GM18498 (cell line): Measurements from ENCODE around the gene TRIM27.
"Not testable (repeated sequence)": the region's sequence is repeated elsewhere in the genome, so short reads cannot be mapped to it uniquely, and the experiment has no call there.

Source experiments
- ATAC-seq: cut with Tn5 transposase; IDR thresholded peaks from one replicate; pipeline ENCODE4 v1.9.1; 2021; ENCODE audit warnings: mild to moderate bottlenecking, moderate library complexity; ENCODE audit not compliant: unreplicated experiment

The TRIM27 gene

DNA sequence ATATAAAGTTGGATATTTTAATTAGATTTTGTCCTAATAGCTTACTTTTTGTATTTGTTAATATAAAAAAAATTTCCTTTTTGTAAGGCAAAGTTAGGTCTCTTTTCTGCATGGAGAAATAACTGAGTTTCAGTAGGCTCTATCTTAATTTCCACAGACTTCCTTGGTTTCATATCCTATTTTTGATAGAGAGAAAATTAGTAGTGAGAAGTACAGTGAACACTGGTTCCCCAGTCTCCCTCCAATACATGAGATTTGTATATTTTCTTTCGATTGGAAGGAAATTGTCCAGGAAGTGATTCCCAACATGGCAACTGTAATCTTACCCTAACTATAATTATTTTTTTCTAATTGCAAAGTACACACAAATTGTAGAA is 26.4 kb downstream of the TRIM27 start:
- no peak for ATAC-seq

DNA sequence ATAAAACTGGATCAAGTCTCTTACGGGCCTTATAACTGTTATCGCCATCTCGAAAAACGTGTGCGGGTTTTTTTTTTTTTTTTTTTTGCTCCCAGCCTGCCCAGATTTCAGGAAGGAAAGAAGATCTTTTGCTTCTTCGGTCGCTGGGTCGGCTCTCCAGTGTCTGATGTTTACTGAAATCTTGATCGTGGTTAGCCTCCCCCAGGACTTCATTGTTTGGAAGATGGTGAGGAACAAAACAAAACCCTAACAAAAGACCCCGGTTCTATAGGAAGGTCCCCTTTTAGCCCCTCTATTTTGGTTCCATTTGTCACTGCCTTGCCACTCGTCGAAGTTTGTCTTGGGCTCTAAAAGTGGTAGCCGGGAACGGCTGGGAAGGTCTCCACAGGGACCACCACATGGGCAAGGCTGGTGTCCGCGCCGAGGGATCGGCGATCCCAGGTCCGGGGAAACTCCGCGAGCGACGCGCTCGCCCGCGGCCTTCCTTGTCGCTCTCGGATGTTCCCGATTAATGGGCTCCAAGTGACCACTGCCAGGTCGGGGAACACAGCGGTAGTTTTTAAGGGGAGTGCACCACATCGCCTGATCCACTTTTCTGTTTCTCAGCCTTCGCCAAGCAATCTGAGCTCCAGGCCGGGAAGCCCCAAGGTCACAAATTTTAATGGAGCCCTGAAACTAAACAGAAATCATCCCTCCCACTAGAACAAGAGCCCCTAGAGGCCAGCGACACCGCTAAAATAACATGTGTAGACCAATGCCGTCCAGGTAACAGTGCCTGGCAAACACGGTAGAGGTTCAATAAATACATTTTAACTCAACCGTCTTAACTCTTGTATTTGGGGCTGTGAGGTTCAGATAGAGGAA is 27.0 kb downstream of the TRIM27 start:
- ATAC-seq, result peak; percentile 23

DNA sequence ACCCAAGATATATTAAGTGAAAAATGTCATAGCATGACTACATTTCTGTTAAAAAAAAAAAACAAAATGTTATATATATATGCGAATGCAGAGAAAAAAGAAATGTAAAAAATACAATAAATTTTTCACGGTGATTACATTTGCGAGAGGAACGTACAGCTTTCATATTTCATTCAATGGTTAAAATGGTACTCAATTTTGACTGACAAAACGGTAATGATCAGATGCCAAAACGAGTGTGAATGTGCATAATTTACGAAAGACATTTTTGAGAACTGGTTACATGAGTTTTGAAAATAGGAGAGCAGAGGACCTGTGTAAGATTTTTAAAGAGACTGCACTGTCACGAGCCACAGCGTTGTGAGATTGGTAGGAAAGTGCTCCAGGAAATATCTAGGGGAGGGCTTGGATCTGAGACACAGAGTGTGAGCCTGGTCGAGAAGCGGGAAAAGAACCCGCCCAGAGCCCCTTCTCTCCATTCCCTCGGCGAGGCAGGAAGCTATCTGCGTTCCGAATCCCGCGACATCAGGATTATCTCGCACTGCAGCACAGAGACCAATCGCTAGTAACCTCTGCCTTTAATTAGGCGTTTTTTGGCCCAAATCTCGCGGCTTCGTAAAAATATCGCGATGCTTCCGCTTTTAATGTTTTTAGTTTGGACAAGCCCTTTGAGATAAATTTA is 28.5 kb downstream of the TRIM27 start:
- ATAC-seq, result peak; percentile 76

DNA sequence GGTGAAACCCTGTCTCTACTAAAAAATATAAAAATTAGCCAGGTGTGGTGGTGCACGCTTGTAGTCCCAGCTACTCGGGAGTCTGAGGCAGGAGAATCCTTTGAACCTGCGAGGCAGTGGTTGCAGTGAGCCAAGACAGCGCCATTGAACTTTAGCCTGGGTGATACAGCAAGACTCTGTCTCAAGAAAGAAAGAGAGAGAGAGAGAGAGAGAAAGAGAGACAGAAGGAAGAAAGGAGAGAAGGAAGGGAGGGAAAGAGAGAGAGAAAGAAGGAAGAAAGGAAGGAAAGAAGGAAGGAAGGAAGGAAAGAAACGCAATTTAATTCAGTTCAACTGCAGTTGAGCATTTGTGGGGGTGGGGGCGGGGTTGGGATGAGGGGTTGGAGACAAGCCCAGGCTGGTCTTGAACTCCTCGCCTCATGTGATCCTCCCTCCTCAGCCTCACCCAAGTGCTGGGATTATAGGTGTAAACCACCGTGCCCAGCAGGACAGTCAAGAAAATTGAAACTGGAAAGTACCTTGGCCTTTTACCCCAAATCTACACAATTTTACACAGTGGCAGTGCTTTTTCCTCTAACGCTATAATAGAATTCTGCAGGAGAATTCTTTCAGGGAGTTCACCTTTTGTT is 30.5 kb downstream of the TRIM27 start:
- no peak for ATAC-seq

DNA sequence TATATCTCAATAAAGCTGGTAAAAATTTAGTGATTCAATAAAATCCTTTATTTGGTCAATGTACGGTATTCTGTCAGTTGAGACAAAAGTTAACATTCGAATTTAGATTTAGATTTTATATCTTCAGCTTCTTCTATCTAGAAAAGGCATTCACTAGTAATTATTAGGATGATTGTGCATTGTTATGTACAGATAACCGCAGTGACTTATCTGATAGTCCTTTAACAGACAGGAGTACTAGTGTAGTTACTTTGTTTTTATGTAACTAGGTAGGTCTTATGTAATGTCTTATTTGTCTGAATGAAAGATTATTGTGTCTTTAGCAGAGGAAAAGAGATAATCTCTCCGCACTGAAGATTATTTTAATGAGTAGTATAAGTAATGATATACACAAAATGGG is 31.3 kb downstream of the TRIM27 start:
- no peak for ATAC-seq

DNA sequence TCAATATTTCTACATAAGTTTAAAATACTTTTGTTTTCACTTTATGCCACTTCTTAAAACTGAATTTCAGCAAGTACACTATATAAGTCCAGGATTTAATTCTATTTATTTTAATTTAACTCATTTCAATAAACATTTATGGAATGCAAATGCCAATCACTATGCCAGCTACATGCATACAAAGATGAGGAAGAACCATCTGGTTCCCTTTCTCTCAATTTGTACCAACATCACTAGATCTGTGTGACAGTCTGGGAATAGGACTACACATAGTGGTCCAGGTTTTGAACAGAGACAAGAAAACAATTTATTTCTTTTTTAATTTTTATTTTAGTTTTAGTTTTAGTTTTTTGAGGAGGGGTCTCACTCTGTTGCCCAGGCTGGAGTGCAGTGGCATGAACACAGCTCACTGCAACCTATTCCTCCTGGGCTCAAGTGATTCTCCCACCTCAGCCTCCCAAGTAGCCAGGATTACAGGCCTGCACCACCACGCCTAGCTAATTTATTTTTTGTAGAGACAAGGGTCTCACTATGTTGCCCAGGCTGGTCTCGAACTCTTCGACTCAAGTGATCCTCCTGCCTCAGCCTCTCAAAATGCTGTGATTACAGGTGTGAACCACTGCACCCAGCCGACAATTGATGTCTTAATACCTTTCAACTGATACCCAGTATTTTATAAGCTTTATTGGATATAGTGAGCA is 35.8 kb downstream of the TRIM27 start:
- ATAC-seq, result no peak

DNA sequence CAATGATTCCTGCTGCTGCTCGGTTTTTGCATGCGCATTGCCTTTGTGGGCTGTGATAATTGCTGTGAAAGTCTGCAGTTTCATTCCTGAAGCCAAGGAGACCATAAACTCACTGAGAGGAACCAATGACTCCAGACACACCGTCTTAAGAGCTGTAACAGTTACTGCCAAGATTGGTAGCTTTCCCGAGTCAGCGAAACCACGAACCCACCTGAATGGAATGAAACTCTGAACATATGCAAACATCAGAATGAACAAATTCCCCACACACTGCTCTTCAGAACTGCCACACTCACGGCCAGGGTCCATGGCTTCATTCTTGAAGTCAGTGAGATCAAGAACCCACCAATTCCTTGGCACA is 37.7 kb downstream of the TRIM27 start:
- ATAC-seq, result no peak

DNA sequence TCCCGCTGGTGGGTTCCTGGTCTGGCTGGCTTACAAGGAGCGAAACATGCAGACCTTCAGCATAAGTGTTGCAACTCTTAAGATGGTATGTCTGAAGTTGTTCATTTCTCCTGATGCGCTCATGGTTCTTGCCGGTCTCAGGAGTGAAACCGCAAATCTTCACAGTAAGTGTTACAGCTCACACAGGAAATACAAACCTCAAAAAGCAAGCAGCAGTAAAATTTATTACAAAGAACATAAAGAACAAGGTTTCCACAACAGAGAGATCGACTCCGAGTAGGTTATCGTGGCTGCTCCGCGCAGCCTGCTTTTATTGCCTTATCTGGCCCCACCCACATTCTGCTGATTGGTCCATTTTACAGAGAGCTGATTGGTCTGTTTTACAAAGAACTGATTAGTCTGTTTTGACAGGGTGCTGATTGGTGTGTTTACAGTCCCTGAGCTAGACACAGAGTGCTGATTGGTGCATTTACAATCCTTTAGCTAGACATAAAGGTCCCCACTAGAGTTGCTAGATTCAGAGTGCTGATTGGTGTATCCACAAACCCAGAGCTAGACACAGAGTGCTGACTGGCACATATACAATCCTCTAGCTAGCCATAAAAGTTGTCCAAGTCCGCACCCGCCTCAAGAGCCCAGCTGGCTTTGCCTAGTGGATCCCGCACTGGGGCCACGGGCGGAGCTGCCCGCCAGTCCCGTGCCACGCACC is 39.2 kb downstream of the TRIM27 start:
- no peak for ATAC-seq

DNA sequence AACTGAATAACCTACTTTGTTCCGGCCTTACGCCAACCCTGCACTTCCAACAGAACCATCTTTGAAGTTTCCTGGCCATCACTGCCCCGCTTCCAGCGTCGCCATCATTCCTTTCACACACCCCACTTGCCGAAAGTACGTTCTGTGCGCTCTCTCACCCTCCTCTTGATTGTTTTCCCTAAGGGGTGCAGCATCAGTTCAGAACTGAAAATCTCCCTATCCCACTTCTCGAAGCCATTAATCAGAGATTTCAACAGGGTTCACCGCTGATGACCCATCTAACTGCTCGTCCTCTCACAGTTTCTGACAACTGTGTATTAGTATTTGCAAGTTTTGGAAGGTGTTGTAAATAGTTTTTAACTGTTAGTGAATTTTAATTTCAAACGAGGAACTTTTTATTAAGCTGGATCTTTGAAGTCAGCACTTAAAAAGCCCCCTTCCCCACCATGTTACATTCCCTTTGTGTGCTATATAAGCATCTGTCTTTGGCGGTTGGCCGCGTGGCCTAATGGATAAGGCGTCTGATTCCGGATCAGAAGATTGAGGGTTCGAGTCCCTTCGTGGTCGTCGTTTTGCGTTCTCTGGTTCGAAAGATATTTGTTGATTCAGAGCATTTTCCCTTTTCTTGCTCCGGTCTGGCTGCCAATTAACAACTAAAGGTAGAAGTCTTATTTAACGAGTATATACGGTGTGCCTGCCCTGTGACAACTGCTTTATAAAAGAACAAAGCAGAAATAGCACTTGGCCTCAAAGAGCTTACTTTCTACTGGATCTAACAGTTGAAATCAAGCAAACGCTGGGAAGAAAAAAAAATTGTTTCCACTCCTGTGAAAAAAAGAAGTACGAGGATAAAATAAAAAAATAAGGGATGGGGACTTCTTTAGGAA is 42.6 kb downstream of the TRIM27 start:
- ATAC-seq, result no peak

DNA sequence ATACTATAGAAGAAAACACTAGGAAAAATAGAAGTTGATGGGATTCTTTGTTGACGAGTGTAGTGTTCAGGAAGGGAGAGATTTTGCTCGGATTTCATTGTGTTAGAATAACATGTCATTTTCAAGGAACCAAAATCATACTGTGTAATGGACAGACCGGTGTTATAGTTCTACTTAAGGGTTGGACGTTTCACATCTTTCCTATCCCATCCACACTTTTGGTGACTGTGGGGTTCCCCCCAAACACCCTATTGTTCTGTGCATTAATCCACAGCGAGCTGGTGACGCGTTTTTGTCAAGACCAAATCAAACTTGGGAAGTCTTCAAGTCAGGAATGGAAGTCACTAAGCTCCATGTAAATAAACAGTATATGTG is 43.3 kb downstream of the TRIM27 start:
- ATAC-seq, result no peak

DNA sequence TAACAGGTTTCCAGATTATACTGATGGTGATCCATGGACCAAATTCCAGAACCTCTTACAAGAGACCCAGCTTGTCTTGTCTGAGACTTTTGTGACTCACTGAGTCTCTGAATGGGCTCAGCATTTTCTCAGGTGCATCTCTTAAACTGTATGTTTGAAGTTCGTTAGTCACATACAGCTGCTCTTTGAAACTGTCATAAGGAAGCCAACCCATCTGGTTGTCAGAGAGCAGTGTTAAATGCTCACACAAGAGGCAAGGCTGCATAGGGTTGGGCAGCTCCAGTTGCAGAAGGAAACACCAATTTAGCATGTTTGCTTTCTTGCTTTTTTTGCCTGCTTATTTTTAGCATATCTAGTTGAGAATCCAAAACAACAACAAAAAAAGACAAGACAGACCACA is 47.1 kb downstream of the TRIM27 start:
- ATAC-seq, result no peak

DNA sequence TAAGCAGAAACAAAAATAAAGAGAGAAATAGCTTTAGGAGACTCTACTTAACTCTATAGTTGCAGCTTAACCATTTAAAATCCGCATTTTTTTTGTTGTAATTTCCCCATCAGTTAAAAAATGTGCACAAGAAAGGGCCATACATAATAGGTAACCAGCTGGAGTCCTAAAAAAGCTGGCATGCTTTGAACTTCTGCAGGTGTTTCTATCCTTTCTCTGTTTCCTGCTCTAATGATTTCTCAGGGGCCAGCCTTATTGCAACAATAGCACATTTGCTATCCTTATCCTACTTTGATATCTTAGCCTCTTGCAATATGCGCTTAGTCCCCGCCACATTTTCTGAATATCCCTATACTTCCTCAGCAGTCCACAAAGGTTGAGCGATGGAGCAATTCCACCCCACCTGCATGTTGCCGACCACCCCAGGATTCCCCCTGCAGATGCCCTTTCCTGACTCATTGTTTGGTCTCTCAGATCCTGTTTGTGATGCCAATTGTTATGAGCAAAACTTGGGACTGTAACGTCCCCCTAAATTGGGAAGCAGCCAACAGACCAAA is 48.5 kb downstream of the TRIM27 start:
- no peak for ATAC-seq

DNA sequence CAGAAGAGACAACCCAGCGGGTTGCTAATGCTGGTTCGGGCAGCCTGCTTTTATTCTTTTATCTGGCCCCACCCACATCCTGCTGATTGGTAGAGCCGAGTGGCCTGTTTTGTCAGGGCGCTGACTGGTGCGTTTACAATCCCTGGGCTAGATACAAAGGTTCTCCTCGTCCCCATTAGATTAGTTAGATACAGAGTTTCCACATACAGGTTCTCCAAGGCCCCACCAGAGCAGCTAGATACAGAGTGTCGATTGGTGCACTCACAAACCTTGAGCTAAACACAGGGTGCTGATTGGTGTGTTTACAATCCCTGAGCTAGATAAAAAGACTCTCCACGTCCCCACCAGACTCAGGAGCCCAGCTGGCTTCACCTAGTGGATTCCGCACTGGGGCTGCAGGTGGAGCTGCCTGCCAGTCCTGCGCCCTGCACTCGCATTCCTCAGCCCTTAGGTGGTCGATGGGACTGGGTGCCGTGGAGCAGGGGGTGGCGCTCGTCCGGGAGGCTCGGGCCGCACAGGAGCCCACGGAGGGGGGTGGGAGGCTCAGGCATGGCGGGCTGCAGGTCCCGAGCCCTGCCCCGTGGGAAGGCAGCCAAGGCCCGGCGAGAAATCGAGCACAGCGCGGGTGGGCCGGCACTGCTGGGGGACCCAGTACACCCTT is 51.5 kb downstream of the TRIM27 start:
- ATAC-seq, result not testable (repeated sequence)

DNA sequence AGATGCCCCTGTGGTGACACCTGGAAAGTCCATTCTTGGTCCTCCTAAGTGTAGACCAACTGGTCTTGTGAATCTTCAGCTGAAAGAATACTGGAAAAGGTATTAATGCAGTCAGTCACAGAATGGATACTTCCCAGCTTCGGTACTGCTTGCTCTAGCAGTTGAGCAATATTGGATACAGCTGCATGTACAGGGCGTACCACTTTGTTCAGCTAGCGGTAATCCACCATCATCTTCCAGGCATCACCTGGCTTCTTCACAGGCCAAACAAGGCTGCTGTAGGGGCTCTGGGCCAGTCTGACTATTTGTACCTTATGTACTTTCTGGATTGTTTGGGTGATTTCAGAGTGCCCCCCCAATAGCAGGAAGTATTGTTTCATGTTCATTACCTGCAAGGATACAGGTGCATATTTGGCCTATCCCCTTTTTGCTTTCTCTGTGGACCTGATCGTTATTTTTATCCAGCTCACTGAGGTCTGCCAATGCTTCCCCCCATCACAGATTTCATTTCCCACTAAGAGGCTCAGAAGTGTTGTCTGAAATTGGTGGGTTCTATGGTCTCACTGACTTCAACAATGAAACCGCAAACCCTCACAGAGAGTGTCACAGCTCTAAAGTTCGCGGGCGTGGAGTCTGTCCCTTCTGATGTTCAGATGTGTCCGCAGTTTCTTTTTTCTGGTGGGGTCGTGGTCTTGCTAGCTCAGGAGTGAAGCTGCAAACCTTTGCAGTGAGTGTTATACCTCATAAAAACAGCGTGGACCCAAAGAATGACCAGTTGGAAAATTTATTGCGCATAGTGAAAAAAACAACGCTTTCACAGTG is 52.2 kb downstream of the TRIM27 start:
- ATAC-seq, result no peak

DNA sequence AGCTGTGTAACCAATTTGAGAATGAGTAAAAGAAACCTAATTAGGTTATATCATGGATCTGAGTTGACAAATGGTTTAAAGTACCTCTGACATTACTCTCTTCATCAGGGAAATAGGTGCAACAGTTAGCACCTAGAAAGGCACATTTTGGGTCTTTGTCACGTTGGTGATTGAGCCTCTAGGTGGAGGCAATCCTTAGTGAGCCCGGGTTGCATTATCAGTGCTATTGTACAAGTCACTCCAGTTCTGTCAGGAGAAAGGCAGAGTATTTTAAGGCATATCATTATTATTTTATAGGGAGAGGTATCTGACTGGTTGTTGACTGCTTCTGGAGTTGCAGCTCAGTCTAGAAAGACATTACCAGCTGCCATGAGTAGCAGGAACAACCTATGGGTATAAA is 54.9 kb downstream of the TRIM27 start:
- ATAC-seq, result no peak

DNA sequence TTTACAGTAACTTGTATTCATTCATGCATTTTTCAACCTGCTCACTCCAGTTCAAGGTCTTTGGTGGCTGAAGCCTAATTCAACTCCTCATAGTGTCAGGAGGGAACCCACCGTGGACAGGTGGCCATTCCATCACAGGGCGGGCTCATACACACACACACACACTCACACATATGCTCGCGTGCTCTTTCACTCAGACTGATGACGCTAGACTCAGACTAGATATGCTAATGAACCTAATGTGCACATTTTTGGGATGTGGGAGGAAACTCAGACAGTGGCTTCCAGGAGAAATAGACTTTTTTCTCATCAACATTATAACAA is 56.7 kb downstream of the TRIM27 start:
- peak; percentile 20 for ATAC-seq

DNA sequence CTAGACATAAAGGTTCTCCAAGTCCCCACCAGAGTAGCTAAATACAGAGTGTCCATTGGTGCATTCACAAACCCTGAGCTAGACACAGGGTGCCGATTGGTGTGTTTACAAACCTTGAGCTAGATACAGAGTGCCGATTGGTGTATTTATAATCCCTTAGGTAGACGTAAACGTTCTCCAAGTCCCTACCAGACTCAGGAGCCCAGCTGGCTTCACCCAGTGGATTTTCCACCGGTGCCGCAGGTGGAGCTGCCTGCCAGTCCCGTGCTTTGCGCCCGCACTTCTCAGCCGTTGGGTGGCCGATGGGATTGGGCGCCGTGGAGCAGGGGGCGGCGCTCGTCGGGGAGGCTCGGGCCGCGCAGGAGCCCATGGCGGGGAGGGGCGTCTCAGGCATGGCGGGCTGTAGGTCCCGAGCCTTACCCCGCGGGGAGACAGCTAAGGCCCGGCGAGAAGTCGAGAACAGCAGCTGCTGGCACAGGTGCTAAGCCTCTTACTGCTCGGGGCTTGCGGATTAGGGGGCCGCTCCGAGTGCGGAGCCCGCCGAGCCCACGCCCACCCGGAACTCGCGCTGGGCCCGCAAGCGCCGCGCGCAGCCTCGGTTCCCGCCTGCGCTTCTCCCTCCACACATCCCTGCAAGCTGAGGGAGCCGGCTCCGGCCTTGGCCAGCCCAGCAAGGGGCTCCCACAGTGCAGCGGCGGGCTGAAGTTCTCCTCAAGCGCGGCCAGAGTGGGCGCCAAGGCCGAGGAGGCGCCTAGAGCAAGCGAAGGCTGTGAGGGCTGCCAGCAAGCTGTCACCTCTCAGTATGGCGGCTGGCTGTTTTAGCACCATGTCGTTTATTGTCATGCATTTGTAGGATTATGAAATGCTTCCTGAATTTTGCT is 57.3 kb downstream of the TRIM27 start:
- ATAC-seq, result peak; percentile 63
